Eye (tissue), 1 donor: Measurements from ENCODE around the gene C17orf113.
"Not testable (repeated sequence)": the region's sequence is repeated elsewhere in the genome, so short reads cannot be mapped to it uniquely, and the experiment has no call there.

Source experiments
- DNase-seq: peaks from one replicate; pipeline ENCODE4 v3.0.0-alpha.2; 2015

The C17orf113 gene

GRCh38 chr17:42041619-42042018 is 8.8 kb downstream of the C17orf113 start:
- DNase-seq, result no peak

- no peak for DNase-seq
Observed at GRCh38 chr17:42040818-42041217, 9.6 kb downstream of the C17orf113 start.

- DNase-seq, result no peak
Observed at GRCh38 chr17:42039794-42040763, 10.3 kb downstream of the C17orf113 start.

- DNase-seq, result no peak
Observed at GRCh38 chr17:42038221-42038973, 12.0 kb downstream of the C17orf113 start.

- DNase-seq, result no peak
Observed at GRCh38 chr17:42034059-42034458, 16.3 kb downstream of the C17orf113 start.

- no peak for DNase-seq
Observed at GRCh38 chr17:42031584-42031983, 18.8 kb downstream of the C17orf113 start.

- no peak for DNase-seq
Observed at GRCh38 chr17:42028791-42029127, 21.6 kb downstream of the C17orf113 start.

GRCh38 chr17:42027961-42028790 is 22.2 kb downstream of the C17orf113 start:
- peak; percentile 44 for DNase-seq

- DNase-seq, result no peak
Observed at GRCh38 chr17:42027590-42027889, 22.9 kb downstream of the C17orf113 start.

GRCh38 chr17:42026857-42027589 is 23.4 kb downstream of the C17orf113 start:
- peak; percentile 67 for DNase-seq

GRCh38 chr17:42025936-42026335 is 24.5 kb downstream of the C17orf113 start:
- DNase-seq, result no peak

- DNase-seq, result no peak
Observed at GRCh38 chr17:42025191-42025579, 25.2 kb downstream of the C17orf113 start.

GRCh38 chr17:42023524-42024349 is 26.7 kb downstream of the C17orf113 start:
- DNase-seq, result no peak

- DNase-seq, result not testable (repeated sequence)
Observed at GRCh38 chr17:42020845-42021244, 29.6 kb downstream of the C17orf113 start.

GRCh38 chr17:42019509-42020404 is 30.6 kb downstream of the C17orf113 start, which contains the start of gene NKIRAS2:
TSS of gene NKIRAS2 (plus strand) at chr17:42020090. CDS start at chr17:42021578, 1,488 bp downstream.
- peak; percentile 94 for DNase-seq

GRCh38 chr17:42018988-42019387 is 31.4 kb downstream of the C17orf113 start:
- DNase-seq, result no peak

- DNase-seq, result no peak
Observed at GRCh38 chr17:42018339-42018738, 32.1 kb downstream of the C17orf113 start.

GRCh38 chr17:42017866-42018200 is 32.6 kb downstream of the C17orf113 start:
- no peak for DNase-seq

GRCh38 chr17:42016941-42017865 is 33.2 kb downstream of the C17orf113 start, which contains the start of gene DNAJC7:
TSS of gene DNAJC7 (minus strand) at chr17:42017439. CDS start at chr17:42017416, 23 bp downstream.
- DNase-seq, result peak; percentile 97
